GM19239 (cell line): ENCODE measurements around the gene HEBP1.
A peak's percentile ranks its signal among the peaks of the same experiment; 100 is the strongest.

ENCODE experiments used
- DNase-seq: peaks from one replicate; pipeline ENCODE4 v3.0.0; 2011; ENCODE audit warnings: low spot score; ENCODE audit not compliant: insufficient read length
- FAIRE-seq: peaks from 2 replicates; lab custom pipeline; 2011; peaks lifted over from hg19 to GRCh38; lab: Jason Lieb, UNC

The HEBP1 gene

DNA sequence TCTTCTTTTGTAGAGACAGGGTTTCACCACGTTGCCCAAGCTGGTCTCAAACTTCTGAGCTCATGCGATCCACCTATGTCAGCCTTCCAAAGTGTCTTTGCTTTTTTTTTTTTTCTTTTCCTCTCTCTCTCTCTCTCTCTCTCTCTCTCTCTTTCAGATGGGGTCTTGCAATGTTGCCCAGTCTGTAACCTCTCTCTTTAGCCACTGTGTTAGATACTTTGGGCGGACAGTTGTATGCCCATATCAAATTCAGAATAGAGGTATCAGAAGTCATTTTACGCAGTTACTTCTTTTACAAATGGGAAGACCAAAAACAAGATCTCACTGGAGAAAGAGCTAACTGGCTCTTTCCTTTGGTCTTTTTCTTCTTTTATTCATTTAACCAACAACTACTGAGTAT, 6.7 kb downstream of the HEBP1 start:
- FAIRE-seq, result no peak

GRCh38 chr12:12992418-12993130, 7.5 kb downstream of the HEBP1 start:
- DNase-seq (no peak), FAIRE-seq (no peak)

More for the DNA sequence above, 6.7 kb downstream of the HEBP1 start:
- DNase-seq, result no peak

DNA sequence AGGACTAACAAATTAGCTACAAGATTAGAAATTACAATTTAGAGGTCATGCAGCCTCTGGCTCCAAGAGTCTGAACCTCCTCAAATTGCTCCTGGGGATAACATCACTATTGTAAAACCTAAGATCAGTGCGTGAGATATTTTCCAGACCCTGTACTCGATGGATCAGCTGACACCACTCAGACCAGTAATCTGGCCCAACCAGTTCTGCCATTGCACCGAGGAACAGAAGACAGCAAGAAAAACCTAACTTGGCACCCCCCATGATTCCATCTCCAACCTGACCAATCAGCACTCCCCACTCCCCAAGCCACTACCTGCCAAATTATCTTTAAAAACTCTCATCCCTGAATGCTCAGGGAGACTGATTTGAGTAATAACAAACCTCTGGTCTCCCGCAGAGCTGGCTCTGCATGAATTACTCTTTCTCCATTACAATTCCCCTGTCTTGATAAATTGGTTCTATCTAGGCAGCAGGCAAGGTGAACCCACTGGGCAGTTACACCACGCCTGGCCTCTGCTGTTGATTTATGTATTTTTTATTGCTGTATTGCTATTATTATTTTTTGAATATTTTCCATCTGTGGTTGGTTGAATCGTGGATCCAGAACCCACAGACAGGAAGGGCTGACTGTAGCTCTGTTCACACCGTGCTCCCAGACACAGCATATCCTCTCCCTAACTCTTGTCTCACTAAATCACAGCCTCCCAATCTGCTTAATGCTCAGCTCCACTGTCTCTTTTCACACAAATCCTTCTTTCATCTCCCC, 9.2 kb downstream of the HEBP1 start:
- no peak for DNase-seq
- no peak for FAIRE-seq

- DNase-seq, result no peak
Observed at GRCh38 chr12:12987421-12987820, 12.6 kb downstream of the HEBP1 start.

DNA sequence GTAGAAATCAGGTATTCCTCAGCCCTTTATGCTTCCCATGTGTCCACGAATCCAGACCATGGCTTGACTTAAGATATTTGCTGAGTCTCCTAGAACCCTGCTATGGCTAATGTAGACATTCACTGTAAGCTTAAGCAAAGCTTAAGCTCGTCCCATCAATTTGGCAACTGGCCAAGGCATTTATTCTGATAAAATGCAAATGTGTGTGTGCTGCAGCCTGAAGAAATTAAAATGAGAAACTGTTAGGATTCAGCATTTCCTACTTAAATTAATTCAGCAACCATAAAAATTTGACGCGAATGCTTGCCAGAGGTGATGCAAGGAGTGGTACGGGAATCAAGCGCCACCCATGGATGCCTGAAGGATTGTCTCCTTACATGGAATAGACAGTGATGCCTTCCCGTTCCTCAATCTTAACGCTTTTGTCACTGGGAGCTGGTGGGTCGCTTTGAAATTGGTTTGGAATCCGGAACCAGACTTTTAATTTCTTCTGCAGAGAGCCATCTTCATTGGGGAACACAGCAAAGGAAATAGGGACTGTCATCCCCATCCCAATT, 13.2 kb downstream of the HEBP1 start:
- DNase-seq (no peak), FAIRE-seq (no peak)

More at GRCh38 chr12:12987421-12987820, 12.6 kb downstream of the HEBP1 start:
- FAIRE-seq, result no peak

GRCh38 chr12:12985817-12986408, 14.2 kb downstream of the HEBP1 start:
- FAIRE-seq, result no peak
- no peak for DNase-seq

- DNase-seq, result no peak
- FAIRE-seq, result no peak
Observed at GRCh38 chr12:12984149-12984548, 15.9 kb downstream of the HEBP1 start.

- DNase-seq, result no peak
- FAIRE-seq, result no peak
Observed at GRCh38 chr12:12983420-12984035, 16.5 kb downstream of the HEBP1 start.

DNA sequence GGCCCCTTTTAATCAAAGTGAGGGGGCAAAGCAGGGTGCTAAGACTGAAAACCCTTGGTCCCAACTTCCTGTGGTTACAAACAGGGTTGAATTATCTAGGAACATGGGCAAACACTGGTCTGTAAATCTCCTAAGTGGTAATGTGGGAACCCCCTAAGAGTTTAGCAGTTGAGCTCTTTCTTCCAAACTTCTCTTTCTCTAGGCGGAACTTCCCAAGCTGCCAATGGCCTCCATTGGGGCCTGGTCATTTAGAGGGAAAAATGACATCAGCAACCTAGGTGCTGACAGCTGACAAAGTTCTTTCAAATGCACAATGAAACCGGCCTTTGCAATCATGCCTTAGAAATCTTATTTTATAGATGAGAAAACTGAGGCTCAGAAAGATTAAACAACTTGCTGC, 17.7 kb downstream of the HEBP1 start:
- FAIRE-seq, result no peak

DNA sequence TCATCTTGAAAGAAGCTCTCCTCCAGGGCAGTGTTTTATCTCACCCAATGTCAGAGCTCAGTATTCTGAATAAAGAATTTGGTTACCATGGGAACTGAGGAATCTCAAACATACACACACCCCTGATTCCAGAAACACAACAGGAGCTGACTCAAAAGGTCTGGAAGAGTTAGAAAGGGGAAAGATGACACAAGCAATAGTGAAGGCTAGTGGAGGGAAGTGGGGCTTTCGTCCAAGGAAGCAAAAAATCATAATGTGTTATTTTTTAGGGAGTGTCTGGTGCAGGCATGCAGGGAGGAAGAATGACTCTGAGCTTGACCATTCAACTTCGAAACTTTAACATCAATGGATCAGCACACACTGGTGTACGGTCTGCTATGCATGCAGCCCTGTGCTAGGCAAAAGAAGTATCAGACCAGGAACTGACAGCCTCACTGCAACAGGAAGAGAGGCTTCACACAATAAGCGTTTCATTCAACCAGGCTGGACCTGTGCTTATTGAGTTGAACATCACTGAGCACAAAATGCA, 20.3 kb downstream of the HEBP1 start:
- DNase-seq, result no peak

More for the DNA sequence above, 17.7 kb downstream of the HEBP1 start:
- DNase-seq, result no peak

DNA sequence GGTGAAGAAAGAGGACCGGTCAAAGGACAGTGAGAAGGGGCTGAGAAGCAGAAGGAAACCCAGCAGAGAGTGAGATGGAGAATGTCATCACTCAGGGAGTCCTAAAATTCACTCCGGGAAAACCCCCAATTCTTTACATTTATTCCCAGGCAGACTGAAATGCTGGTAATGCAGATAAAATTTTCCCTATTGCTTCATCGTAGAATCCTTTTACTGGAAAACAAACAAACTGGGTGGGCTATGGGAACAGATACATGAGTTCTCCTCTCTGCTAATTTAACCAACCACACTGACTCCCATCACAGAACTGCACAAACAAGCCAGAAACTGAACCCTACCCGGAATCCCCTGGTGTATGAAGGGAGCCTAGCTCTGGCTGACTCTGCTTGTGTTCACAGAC, 20.9 kb downstream of the HEBP1 start:
- no peak for DNase-seq
- FAIRE-seq, result no peak

More for the DNA sequence above, 20.3 kb downstream of the HEBP1 start:
- no peak for FAIRE-seq

DNA sequence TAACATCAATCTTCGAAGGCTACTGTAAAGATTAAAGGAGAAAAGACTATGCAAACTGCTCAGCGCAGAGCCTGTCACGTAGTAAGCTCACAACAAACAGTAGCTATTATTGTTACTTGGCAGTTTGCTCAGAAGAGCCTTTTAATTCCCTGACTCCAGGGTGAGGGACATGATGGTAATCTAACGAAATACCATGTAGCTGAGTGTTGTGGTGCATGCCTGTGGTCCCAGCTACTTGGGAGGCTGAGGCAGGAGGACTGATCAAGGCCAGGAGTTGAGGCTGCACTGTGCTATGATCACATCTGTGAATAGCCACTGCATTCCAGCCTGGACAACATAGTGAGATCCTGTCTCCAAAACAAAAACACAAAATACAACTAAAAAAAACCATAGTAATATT, 22.8 kb downstream of the HEBP1 start:
- DNase-seq, result no peak
- FAIRE-seq, result no peak

GRCh38 chr12:12976366-12976765, 23.7 kb downstream of the HEBP1 start:
- DNase-seq (no peak), FAIRE-seq (no peak)

DNA sequence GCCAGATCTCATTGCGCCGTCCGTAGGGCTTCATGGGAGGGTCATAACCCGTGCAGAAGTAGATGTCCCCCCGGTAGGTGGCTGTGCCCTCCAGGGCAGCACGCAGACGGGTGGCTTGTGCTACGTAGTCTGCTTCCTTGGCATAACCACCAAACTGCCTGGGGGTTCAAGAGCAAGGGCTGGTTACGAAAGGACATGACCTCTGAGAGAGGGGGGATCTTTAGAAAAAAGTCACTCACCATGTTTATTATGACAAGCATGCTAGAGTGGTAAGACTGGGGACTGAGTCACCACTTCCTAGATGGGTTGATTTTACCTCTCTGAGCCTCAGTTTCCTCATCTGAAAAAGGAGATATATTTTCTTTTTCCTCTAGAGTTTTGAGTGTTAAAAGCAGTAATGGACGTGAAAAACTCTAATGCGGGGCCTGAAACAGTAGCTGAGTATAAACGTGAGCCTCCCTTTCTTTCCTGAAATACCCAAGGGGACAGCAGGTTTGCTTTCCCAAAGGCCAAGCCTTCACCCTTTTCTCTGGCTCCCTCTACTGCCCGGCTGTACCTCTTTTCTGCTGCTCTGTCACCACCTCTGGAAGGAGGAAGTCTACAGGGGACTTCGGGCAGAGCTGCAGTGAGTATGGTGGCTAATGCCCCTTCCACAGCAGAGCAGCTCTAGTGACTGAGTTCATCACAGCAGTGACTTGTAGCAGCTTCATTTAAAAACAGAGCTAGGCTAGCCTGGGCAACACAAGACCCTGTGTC, 24.6 kb downstream of the HEBP1 start:
- FAIRE-seq (no peak), DNase-seq (peak; percentile 9)

DNA sequence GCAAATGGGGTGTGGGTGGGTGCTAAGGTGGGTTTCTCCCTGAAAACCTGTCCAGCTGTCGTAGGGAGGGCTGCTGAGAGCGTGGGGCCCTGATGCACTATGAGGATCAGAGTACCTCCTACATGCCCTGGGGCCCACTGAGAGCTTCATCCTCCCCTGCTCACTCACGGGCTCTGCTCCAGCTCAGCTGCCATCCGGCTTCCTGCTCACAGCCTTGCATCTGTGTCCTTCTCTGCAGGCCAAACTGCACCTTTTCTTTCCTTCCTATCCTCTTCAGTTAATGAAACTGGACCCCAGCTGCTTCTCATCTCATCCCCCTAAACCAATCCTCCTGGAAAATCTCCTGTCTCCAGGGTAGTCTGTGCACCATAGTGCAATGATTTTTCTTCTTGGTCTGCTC, 25.9 kb downstream of the HEBP1 start:
- FAIRE-seq, result no peak

DNA sequence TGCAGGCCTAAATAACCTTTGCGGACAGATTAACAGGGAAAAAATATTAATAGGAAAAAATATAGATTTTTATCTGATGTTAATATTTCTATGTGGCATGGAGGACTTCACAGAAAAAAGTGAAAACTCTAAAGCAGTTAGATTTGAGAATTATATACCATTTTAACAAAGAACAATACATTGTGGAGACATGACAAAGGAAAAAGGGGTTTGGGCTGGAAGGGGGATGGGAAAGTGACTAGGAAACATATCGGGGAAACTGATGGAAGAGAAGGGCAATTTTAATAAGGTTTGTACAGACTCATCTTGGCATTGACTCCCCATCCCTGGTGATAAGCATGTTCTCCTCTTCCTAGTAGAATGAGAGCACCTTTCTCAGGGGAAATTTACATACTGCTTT, 27.0 kb downstream of the HEBP1 start:
- DNase-seq (no peak), FAIRE-seq (no peak)

More for the DNA sequence above, 25.9 kb downstream of the HEBP1 start:
- no peak for DNase-seq

GRCh38 chr12:12965836-12966235, 34.2 kb downstream of the HEBP1 start:
- FAIRE-seq, result no peak
- DNase-seq, result no peak

GRCh38 chr12:12964255-12964654, 35.8 kb downstream of the HEBP1 start:
- DNase-seq, result no peak
- no peak for FAIRE-seq

GRCh38 chr12:12960639-12961209, 39.3 kb downstream of the HEBP1 start:
- DNase-seq (no peak), FAIRE-seq (no peak)
